ENCODE results near the gene OSBP2.
A peak's percentile ranks its signal among the peaks of the same experiment; 100 is the strongest.
"Not testable (repeated sequence)": the region's sequence is repeated elsewhere in the genome, so short reads cannot be mapped to it uniquely, and the experiment has no call there.

The OSBP2 gene

DNA sequence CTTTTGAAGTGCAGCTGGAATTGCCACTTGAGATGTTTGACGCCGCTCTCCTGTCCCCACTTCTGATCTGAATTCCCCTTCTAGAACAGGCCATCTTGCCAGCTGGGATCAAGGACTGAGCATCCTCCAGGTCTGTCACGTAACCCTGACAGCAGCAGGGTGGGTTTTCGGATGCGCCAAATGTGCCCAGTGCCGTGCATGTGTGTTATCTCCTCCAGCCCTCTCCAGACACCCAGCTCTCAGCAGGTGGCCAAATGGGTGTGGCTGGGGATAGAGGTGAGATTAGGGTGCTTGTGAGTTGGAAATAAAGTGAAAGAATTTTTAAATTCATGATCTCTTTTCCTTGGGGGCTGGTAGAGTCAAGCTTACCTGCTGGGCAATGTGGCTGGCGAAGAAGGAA is 3.3 kb downstream of the OSBP2 start:
- in situ Hi-C loops (cut with HindIII; ENCODE audit: low sequenced_read_pairs) = no loop called here
- DNase-seq (ENCODE audit: low read depth, low spot score) = no peak
- TF ChIP-seq, protein P1, sequence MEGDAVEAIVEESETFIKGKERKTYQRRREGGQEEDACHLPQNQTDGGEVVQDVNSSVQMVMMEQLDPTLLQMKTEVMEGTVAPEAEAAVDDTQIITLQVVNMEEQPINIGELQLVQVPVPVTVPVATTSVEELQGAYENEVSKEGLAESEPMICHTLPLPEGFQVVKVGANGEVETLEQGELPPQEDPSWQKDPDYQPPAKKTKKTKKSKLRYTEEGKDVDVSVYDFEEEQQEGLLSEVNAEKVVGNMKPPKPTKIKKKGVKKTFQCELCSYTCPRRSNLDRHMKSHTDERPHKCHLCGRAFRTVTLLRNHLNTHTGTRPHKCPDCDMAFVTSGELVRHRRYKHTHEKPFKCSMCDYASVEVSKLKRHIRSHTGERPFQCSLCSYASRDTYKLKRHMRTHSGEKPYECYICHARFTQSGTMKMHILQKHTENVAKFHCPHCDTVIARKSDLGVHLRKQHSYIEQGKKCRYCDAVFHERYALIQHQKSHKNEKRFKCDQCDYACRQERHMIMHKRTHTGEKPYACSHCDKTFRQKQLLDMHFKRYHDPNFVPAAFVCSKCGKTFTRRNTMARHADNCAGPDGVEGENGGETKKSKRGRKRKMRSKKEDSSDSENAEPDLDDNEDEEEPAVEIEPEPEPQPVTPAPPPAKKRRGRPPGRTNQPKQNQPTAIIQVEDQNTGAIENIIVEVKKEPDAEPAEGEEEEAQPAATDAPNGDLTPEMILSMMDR (IDR thresholded peaks at IDR 0.05; ENCODE audit: low read depth, low read length) = no peak
- no peak overlapping the region for H3K4me3 ChIP-seq (ENCODE audit: low read depth, low read length)

DNA sequence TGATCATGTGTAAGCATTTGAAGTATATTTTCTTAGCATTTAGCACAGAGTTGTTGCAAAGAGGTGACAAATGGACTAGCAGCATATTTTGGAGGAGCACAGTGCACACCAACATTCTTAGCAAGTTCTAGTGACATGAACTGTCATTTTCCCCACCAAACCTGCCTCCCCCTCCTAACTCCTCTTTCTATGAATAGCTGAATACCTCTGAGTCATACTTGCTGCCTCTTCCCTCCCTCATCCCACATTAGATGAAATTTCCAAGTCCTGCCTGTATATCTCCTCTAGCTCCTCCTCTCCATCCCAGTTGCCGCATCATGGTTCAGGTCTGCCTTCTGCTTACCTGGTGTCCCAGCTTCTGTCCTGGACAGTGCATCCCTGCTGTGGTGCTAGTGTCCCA is 7.2 kb downstream of the OSBP2 start:
- TF ChIP-seq, protein P1 (IDR thresholded peaks at IDR 0.05; ENCODE audit: low read depth, low read length) = no peak
- no peak overlapping the region for H3K4me3 ChIP-seq (ENCODE audit: low read depth, low read length)
- in situ Hi-C loops (cut with HindIII; ENCODE audit: low sequenced_read_pairs) = no loop called here
- peak; percentile 26 for DNase-seq (ENCODE audit: low read depth, low spot score)

DNA sequence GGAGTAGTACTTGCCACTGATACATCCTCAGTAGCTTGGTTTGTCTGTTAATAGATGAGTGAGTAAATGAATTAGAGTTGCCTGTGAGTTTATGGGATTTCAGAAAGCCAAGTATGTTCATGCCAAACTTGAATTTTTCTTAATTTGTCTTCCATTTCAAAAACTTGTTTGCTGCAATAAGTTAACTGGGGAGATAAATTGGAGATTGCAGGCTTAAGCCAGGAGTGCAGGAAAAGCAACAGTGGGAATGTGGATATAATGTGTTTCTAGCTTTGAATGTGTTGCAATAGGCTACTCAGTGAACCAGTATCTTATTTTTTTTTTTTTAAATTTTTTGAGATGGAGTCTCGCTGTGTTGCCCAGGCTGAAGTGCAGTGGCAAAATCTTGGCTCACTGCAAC is 8.2 kb downstream of the OSBP2 start:
- no peak for DNase-seq (ENCODE audit: low read depth, low spot score)
- in situ Hi-C loops (cut with HindIII; ENCODE audit: low sequenced_read_pairs) = no loop called here
- no peak overlapping the region for H3K4me3 ChIP-seq (ENCODE audit: low read depth, low read length)
- TF ChIP-seq, protein P1 (IDR thresholded peaks at IDR 0.05; ENCODE audit: low read depth, low read length) = no peak

GRCh38 chr22:30704978-30705377 is 10.3 kb downstream of the OSBP2 start:
- DNase-seq (ENCODE audit: low read depth, low spot score) = no peak
- TF ChIP-seq, protein P1 (IDR thresholded peaks at IDR 0.05; ENCODE audit: low read depth, low read length) = no peak
- in situ Hi-C loops (cut with HindIII; ENCODE audit: low sequenced_read_pairs) = no loop called here
- no peak overlapping the region for H3K4me3 ChIP-seq (ENCODE audit: low read depth, low read length)

GRCh38 chr22:30705710-30706651 is 11.3 kb downstream of the OSBP2 start:
- in situ Hi-C loops (cut with HindIII; ENCODE audit: low sequenced_read_pairs) = no loop called here
- TF ChIP-seq, protein P1 (IDR thresholded peaks at IDR 0.05; ENCODE audit: low read depth, low read length) = no peak
- no peak overlapping the region for H3K4me3 ChIP-seq (ENCODE audit: low read depth, low read length)
- peak; percentile 86 for DNase-seq (ENCODE audit: low read depth, low spot score)

- in situ Hi-C loops (cut with HindIII; ENCODE audit: low sequenced_read_pairs); H3K4me3 ChIP-seq (ENCODE audit: low read depth, low read length); DNase-seq (ENCODE audit: low read depth, low spot score): not testable (repeated sequence)
Measured at GRCh38 chr22:30709980-30710379, 15.3 kb downstream of the OSBP2 start.

DNA sequence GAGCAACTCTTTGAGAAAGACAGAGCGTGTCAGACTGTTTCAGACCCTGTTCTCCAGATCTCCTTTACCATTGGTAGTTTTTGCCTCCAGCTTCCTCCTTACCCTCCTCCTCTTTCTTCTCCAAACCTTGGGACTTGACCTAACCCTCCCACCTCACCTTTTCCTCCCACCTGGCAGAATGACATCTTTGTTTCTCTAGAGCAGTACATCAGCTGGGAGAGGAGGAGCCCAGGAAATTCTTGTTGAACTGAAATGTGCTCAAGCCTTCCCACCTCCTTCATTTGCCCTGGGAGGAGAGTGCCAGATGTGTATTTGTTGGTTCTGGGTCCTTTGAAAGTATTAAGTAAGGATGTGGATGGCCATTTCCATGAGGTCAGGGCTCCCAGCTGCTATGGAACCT is 17.4 kb downstream of the OSBP2 start:
- DNase-seq (ENCODE audit: low read depth, low spot score) = no peak
- H3K4me3 ChIP-seq (ENCODE audit: low read depth, low read length) = no peak overlapping the region
- TF ChIP-seq, protein P1 (IDR thresholded peaks at IDR 0.05; ENCODE audit: low read depth, low read length) = no peak
- in situ Hi-C loops (cut with HindIII; ENCODE audit: low sequenced_read_pairs) = no loop called here
